Umbilical cord (tissue), 2 donors: ENCODE measurements around the gene TANGO2. TPM values are rescaled to one million over a fixed set of nuclear protein-coding genes. Genes with fewer than 3 reads are reported as not detected.

ENCODE experiments used
- DNase-seq: peaks from one replicate; pipeline ENCODE4 v3.0.0-alpha.2; 2015; ENCODE audit warnings: low spot score
- total RNA-seq: library from RNA; depleted of rRNA; stranded (reverse); fragments of >200 nt; gene quantifications from one replicate; pipeline ENCODE4 v1.2.3, GENCODE V29; 2014; ENCODE audit warnings: low replicate concordance; ENCODE audit not compliant: insufficient read depth

TANGO2 gene
- total RNA-seq, 1 donor from 2014 or later: 20.5 TPM

DNA sequence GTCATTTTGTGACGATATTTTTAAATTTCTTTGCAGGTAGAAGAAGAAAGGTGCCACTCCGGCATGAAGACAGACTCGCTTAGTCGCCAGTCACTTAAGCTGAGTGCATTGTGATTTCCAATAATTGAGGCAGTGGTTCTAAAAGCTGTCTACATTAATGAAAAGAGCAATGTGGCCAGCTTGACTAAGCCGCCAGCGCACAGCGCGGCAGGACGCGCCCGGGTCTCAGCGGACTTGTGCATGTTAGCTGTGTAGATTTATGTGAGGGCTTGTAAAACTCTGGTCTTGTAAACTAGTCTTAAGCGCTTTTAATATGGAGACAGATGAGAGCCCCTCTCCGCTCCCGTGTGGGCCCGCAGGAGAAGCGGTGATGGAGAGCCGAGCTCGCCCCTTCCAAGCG is 64.7 kb downstream of the TANGO2 start:
- no peak for DNase-seq

GRCh38 chr22:20086101-20086599 is 65.2 kb downstream of the TANGO2 start:
- DNase-seq: no peak

GRCh38 chr22:20086763-20087162 is 65.9 kb downstream of the TANGO2 start:
- no peak for DNase-seq

DNA sequence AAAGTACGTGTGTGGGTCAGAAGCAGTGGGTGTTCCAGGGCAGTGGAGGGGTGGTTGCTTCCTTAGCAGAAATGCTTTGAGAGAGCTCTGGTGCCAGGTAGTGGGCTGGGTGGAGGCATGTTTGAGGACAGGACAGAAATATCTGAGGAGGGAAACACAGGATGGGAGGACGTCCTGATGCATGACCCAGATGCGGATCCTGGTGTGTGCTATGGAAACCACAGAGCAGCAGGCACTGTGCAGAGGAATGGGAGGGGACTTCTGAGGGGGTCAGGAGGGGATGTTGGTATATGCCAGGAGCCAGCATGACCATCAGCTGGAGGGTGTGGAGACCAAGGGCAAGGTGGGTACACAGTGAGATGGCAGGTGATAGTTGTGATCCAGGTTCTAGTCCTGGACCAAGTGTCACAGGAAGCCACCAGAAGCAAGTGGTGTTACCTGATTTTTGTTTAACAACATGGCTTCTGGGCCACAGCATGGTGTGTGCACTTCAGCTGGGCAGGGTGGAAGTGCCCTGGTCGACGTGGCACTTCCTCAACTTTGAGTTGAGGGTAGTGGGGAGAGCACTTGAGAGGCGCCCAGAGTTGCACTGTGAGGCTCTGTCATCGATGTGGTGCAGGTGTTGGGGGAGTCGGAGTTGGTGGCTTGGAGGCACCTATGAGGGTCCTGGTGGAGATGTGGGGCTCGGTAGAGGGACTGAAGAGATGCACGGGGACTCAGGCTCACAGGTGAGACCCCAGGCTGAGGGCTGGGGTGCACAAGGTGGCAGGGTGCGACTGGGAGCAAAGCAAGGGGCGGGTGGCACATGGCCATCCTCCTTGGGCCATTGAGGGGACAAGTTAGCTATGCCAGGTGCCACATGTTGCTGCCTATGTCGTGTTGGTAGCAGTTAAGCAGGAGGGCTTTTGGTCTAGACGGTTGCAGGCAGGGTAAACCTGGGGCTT is 66.7 kb downstream of the TANGO2 start:
- no peak for DNase-seq

DNA sequence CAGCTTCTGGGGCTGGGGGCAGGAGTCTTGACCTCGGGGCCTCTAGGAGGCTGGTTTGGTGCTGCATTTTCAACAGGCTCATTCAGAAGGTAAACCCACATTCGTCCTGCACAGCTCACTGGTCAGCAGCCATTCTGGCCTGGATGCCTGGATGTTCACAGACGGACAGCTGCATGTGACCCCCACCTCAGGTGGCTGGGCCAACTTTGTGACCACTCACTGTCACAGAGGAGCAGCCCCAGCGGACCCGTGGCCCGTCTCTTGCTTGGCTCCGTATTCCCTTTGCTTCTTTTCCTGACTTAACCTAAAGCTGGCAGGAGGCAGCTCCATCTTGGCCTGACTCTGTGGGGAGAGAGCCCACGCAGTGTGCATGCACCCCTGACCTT is 67.3 kb downstream of the TANGO2 start:
- DNase-seq: no peak

GRCh38 chr22:20089226-20089976 is 68.5 kb downstream of the TANGO2 start:
- no peak for DNase-seq

DNA sequence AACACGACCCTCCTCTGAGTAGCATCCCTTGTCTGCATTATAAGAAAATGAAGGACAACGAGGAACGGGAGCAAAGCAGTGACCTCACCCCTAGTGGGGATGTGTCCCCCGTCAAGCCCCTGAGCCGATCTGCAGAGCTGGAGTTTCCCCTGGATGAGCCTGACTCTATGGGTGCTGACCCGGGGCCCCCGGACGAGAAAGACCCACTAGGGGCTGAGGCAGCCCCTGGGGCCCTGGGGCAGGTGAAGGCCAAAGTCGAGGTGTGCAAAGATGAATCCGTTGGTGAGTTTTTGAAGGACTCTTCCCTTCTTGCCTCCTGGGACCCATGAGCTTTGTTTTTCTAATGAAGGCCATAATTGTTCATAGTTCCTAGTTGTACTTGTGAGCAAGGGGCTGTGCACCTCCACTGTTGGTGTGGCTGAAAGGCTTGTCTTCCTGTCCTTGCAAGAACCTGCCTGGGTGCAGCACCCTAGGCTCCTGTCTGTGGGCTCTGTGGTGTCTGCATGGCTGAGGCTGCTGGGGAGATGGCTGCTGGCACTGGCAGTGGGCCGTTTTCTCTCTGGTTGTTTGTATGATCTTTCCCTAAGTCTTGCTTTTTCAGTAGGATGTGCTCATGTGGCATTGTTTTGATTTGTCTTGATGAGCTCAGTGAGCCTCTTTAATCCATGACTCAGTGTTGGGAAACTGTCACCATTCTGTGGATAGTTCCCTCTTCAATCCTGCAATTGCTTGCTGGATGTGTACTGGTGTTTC is 69.2 kb downstream of the TANGO2 start:
- no peak for DNase-seq

- DNase-seq: no peak
Observed at GRCh38 chr22:20090730-20091240, 69.9 kb downstream of the TANGO2 start.

- DNase-seq: no peak
Observed at GRCh38 chr22:20091690-20092476, 71.0 kb downstream of the TANGO2 start.

DNA sequence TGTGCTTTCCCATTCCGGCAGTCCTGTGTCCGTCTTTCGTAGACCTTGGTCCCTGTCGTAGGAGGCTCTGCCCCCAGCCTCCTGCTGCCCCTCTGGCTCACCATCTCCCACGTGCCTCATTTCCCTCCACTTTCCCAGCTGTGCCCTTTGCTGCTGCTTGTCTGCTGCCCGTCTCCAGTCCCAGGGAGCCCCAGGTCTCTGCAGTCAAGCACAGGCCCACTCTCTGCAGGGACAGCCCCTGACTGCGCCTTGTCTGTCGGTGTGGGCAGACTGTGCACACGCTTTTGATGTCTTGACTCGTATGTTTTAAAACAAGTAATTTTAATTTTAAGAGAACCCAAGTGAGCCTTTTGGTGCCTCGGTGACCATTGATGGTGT is 71.6 kb downstream of the TANGO2 start:
- DNase-seq: no peak

GRCh38 chr22:20093418-20094196 is 72.7 kb downstream of the TANGO2 start:
- DNase-seq: no peak

GRCh38 chr22:20094197-20094807 is 73.4 kb downstream of the TANGO2 start:
- DNase-seq: no peak

- no peak for DNase-seq
Observed at GRCh38 chr22:20095521-20095920, 74.6 kb downstream of the TANGO2 start.

- DNase-seq: no peak
Observed at GRCh38 chr22:20096574-20097420, 75.9 kb downstream of the TANGO2 start.

GRCh38 chr22:20099099-20099711 is 78.3 kb downstream of the TANGO2 start:
- no peak for DNase-seq

DNA sequence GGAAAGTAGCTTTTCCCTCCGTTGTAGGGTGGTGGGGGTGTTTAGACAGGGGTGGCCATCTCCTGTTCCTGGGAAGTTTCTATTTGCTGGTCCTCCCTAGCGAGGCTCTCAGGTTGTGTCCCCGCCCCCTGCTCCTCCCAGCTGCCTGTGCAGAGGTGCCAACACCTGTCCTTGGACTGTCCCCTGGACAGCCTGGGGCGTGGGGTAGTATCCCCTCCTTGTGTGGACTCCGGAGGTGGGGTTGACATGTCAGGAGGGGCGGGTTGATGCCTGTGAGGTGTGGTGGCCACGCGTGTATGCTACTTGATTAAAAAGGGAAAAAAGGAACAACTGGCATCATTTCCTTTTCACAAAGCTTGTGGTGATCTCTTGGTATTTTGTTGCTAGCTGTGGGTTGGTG is 80.7 kb downstream of the TANGO2 start:
- no peak for DNase-seq

DNA sequence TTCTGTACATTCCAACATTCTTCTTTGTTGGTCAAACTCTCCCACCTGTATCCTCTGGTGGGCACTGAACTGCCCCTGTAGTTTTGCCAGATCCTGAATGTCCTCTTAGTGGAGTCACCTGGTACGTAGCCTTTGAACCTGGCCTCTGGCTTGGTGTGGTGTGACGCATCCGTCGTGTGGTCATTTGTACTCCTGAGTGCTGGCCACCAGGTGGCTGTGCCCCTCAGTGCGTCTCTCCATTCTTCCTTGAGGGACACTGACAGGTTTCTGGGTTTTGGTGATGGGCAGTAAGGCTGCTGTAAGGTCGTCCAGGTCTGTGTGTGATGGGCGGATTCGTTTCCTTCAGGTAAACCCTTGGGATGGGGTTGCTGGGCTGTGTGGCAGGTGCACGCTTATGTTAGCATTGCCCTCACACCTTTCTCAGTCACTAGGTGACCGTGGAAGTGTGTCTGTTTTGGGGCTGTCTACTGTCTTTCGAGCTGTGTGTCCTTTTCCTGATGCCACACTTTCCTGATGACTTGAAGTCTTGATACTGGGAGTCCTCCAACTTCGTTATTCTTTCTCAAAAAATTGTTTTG is 81.4 kb downstream of the TANGO2 start:
- no peak for DNase-seq
